B cell (primary cell): ENCODE results near the gene PRR11.

ENCODE experiments used
- EZH2 ChIP-seq: IDR thresholded peaks from 2 replicates; pipeline ENCODE4 v1.6.1; 2012; ENCODE audit warnings: borderline replicate concordance, low read depth, mild to moderate bottlenecking, moderate library complexity, low read length; ENCODE audit not compliant: insufficient read depth, poor library complexity, severe bottlenecking
- TF ChIP-seq, protein P1 (sequence below): fragments of 200-600 bp; IDR thresholded peaks from one replicate; pipeline ENCODE4 v1.8.0; 2022; ENCODE audit warnings: antibody characterized with exemption, mild to moderate bottlenecking

GRCh38 chr17:59151591-59151990 is 4.0 kb upstream of the PRR11 start:
- TF ChIP-seq, protein P1, sequence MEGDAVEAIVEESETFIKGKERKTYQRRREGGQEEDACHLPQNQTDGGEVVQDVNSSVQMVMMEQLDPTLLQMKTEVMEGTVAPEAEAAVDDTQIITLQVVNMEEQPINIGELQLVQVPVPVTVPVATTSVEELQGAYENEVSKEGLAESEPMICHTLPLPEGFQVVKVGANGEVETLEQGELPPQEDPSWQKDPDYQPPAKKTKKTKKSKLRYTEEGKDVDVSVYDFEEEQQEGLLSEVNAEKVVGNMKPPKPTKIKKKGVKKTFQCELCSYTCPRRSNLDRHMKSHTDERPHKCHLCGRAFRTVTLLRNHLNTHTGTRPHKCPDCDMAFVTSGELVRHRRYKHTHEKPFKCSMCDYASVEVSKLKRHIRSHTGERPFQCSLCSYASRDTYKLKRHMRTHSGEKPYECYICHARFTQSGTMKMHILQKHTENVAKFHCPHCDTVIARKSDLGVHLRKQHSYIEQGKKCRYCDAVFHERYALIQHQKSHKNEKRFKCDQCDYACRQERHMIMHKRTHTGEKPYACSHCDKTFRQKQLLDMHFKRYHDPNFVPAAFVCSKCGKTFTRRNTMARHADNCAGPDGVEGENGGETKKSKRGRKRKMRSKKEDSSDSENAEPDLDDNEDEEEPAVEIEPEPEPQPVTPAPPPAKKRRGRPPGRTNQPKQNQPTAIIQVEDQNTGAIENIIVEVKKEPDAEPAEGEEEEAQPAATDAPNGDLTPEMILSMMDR = no peak
- no peak for TF ChIP-seq EZH2
